GM19035 (cell line): ENCODE results near the gene SLIT3.

Experiments used
- ATAC-seq: cut with Tn5 transposase; IDR thresholded peaks from one replicate; pipeline ENCODE4 v1.9.1; 2021; ENCODE audit not compliant: unreplicated experiment

SLIT3 gene

DNA sequence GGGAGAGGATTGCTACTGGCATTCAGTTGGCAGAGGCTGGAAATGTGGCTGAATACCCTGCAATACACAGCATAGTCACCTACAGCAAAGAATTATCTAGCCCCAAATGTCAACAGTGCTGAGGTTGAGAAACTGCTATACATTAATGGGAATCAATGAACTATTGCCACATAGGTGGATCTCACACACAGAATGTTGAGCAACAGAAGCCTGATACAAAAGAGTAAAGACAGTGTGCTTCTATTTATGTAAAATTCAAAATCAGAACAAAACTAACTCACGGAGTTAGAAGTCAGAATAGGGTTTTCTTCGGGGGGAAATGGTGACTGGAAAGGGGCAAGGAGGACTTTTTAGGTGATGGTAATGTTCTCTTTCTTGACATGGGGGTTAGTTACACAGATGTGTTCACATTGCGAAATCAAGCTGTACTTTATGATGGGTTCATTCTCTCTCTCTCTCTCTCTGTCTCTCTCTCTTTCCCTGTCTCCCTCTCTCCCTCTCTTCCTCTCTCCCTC is 676.0 kb downstream of the SLIT3 start:
- ATAC-seq, result no peak

DNA sequence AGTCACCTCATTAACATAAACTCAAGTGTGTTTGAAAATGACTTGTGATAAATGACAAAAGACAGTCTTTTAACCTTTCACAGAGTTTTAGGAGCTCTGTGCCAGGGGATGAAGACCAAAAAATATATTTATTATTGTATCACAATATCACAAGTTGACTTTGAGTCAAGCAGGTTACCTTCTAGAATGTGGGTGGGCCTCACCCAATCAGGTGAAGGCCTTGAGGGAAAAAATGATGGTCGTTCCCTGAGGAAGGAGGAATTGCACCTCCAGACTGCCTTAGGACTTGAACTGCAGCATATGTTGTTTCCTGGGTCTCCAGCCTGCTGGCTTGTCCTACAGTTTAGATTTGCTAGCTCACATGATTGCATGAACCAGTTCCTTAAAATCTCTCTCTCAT is 680.1 kb downstream of the SLIT3 start:
- ATAC-seq, result no peak

DNA sequence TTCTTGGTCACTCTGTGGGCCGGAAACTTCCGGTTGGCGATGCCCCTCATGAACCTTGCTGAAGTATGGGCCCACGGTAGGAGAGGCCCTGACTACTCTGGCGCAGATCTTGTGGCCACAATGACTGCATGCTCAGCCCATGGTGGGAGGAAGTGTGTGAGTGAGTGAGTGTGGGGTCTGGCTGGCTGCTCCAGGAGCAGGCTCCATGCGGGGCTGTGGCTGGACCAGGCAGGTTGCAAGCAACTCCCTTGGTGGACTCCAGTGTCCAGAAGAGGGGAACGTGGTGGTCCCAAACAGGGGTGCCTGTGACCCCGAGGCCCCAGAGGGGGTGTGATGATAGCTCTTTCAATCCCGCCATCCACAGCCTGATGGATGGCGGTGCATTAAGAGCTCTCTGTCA is 686.3 kb downstream of the SLIT3 start:
- ATAC-seq, result no peak

DNA sequence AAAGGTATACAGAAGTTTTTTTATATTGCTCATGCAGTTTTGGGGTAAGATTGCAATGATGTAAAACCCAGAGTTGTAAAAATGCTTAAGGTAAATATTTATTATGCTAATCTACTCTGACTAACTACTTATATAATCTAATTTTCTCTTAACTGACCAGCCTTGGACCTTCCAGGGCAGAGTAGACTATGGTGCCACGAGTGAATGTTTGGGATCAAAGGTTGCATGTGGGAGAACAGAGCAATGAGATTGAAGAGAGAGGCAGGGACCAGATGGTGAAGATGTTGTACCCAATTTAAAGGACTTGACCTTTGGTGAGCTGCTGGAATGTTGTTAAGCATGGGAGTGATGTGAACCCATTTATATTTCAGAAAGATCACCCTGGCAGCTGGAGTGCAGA is 686.9 kb downstream of the SLIT3 start:
- ATAC-seq, result no peak

DNA sequence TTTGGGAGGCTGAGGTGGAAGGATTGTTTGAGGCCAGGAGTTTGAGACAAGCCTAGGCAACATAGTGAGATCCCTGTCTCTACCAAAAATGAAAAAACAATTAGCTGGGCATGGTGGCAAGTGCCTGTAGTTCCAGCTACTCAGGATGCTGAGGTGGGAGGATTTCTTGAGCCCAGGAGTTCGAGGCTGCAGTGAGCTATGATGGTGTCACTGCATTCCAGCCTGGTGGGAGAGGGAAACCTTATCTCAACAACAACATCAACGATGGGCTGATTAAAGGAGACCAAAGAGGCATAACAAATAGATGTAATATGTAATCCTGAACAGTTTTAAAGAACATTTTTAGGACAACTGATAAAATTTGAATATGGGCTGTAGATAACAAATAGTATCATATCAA is 687.5 kb downstream of the SLIT3 start:
- no peak for ATAC-seq

DNA sequence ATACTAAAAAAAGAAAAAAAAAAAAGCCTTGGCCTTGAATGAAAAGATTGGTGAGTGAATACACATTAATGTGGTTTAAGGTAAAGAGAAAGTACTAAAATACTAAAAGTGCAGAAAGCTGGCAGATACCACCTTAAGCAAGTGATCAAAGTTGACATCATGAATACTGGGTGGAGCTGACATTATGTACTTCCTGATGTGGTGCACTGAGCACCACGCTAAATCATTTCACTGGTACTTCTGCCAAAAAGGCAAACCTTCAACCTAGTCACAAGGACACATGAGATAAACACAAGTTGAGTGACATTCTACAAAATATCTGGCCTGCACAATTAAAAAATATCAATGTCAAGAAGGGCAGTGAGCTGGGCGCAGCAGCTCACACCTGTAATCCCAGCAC is 687.9 kb downstream of the SLIT3 start:
- ATAC-seq, result no peak

DNA sequence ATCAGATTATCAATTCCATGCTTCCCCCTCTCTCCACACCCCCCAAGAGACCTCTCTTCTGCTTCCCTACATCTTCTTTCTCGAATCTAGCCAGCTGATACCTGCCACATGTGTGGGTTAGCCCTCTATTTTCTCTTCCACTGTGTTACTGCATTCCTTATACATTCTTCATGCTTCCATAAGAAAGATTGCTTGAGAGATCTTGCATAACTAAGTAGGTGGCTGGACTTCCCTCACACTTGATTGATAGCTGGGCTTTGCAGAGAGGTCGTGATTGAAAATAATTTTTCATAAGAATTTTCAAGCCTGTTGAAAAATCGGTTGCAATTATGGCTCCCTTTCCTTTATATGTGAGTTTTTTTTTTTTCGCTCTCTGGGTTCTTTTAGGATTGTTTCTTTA is 688.8 kb downstream of the SLIT3 start:
- ATAC-seq, result no peak
